ENCODE results near the gene SLC12A3.

The SLC12A3 gene

DNA sequence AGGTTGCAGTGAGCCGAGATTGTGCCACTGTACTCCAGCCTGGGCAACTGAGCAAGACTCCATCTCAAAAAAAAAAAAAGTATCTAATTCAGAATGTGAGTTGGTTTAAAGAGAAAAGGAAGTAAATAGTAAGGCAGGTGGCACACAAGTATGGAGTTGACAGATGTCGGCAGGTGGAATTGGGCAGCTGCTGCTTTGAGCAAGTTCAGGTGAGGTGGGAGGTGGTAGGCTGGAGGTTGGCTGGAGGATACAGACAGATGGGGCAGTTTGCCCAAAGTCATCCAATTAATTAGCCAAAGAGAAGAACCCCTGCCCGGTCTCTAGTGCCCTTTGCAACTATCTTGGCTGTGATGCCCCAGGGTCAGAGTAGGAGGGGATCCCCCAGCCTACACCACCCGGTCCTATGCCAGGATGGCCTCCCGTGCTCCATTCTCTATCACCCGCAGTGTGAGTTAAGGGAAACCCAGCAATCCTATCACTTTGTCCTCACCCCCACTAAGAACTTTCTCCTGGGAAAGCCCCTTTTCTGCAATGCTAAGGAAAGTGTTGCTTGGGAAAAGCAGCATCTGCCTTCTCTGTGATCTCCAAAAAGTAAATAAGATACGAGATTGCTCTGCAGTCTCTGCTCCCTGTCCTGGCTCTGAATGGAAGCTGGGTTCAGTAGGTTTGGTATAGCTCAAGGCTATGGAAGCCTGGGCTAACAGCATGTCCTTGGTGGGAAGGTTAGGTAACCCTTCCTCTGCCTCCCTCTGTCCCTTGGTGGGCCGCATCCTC, 32.2 kb downstream of the SLC12A3 start:
- no peak overlapping the region for H4K8ac ChIP-seq (ENCODE audit: low read depth, low read length)
- no peak overlapping the region for H3K18ac ChIP-seq (ENCODE audit: low read length)
- H3K9ac ChIP-seq (ENCODE audit: low read length) = no peak overlapping the region
- no peak overlapping the region for H2BK15ac ChIP-seq (replicated peaks; ENCODE audit: low read depth)
- no peak overlapping the region for H3K4ac ChIP-seq (ENCODE audit: low read depth, low read length)
- H3K56ac ChIP-seq (ENCODE audit: low read length) = no peak overlapping the region
- no peak overlapping the region for H3K4me2 ChIP-seq (ENCODE audit: low read length)
- no peak for DNase-seq
- no peak overlapping the region for H4K5ac ChIP-seq (ENCODE audit: low read length)
- no peaks in the 10 kb centered on the region for H3K4me1 ChIP-seq (ENCODE audit: control insufficient read depth, low read depth, low read length)
- H3K27me3 ChIP-seq (ENCODE audit: insufficient read depth, low read length, poor library complexity) = no peaks in the 10 kb centered on the region
- no peak overlapping the region for H3K23ac ChIP-seq (ENCODE audit: low read length)
- no peaks in the 10 kb centered on the region for H3K79me1 ChIP-seq (ENCODE audit: low read length)
- no peak overlapping the region for H3K27ac ChIP-seq (ENCODE audit: low read depth, low read length)
- no peak overlapping the region for H3K4me3 ChIP-seq (ENCODE audit: low read length)
- H2BK5ac ChIP-seq (ENCODE audit: low read length) = no peak overlapping the region
- WGBS (ENCODE audit: extremely low coverage, insufficient coverage, low lambda C conversion rate) = no CpG with 5 or more reads among the region's 8 CpGs
- no peak overlapping the region for H2BK120ac ChIP-seq (ENCODE audit: low read depth, low read length)
- no peaks in the 10 kb centered on the region for H3K36me3 ChIP-seq (ENCODE audit: control insufficient read depth, insufficient read depth, low read length)
- no peaks in the 10 kb centered on the region for H3K79me2 ChIP-seq (ENCODE audit: control insufficient read depth, insufficient read depth, low read length)
- no peak overlapping the region for H2AK5ac ChIP-seq (ENCODE audit: low read length)

GRCh38 chr16:56898847-56899246, 33.8 kb downstream of the SLC12A3 start:
- Histone ChIP-seq H4K8ac (ENCODE audit: low read depth, low read length) (no peak overlapping the region), H3K9ac (ENCODE audit: low read length) (no peak overlapping the region), H2BK120ac (ENCODE audit: low read depth, low read length) (no peak overlapping the region), H4K5ac (ENCODE audit: low read length) (no peak overlapping the region), H3K36me3 (ENCODE audit: control insufficient read depth, insufficient read depth, low read length) (no peaks in the 10 kb centered on the region), H3K56ac (ENCODE audit: low read length) (no peak overlapping the region), H2BK5ac (ENCODE audit: low read length) (no peak overlapping the region), H3K4me2 (ENCODE audit: low read length) (no peak overlapping the region), H3K18ac (ENCODE audit: low read length) (no peak overlapping the region), H3K23ac (ENCODE audit: low read length) (no peak overlapping the region), H3K4ac (ENCODE audit: low read depth, low read length) (no peak overlapping the region), H3K27me3 (ENCODE audit: insufficient read depth, low read length, poor library complexity) (no peaks in the 10 kb centered on the region), H2BK15ac (replicated peaks; ENCODE audit: low read depth) (no peak overlapping the region), H3K79me1 (ENCODE audit: low read length) (no peaks in the 10 kb centered on the region), H3K4me3 (ENCODE audit: low read length) (no peak overlapping the region), H2AK5ac (ENCODE audit: low read length) (no peak overlapping the region), H3K4me1 (ENCODE audit: control insufficient read depth, low read depth, low read length) (no peaks in the 10 kb centered on the region), H3K27ac (ENCODE audit: low read depth, low read length) (no peak overlapping the region), H3K79me2 (ENCODE audit: control insufficient read depth, insufficient read depth, low read length) (no peaks in the 10 kb centered on the region)
- DNase-seq = no peak
- WGBS (ENCODE audit: extremely low coverage, insufficient coverage, low lambda C conversion rate) = no CpG with 5 or more reads among the region's 8 CpGs

DNA sequence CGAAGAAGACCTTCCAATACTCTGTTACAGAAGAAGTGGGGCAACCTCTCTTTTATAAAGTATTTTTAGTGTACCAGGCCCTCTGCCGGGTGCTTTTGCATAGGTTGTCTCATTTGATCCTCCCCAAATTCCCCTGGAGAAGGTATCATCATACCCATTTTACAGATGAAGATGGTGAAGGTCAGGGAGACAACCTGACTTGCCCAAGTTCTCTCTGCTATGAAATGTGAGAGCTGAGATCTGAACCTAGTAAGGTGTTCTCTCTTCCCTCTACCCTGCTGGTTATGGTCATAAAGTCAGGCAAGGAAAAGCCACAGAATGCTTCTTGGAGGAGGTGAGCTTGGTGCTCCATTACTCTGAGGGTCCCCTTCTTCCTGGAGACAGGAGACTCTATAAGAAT, 38.9 kb downstream of the SLC12A3 start:
- Histone ChIP-seq H2BK15ac (replicated peaks; ENCODE audit: low read depth) (no peak overlapping the region), H3K27ac (ENCODE audit: low read depth, low read length) (no peak overlapping the region), H3K9ac (ENCODE audit: low read length) (no peak overlapping the region), H3K56ac (ENCODE audit: low read length) (no peak overlapping the region), H3K4me1 (ENCODE audit: control insufficient read depth, low read depth, low read length) (no peaks in the 10 kb centered on the region), H3K36me3 (ENCODE audit: control insufficient read depth, insufficient read depth, low read length) (no peaks in the 10 kb centered on the region), H2BK120ac (ENCODE audit: low read depth, low read length) (no peak overlapping the region), H2AK5ac (ENCODE audit: low read length) (no peak overlapping the region), H3K4me2 (ENCODE audit: low read length) (no peak overlapping the region), H3K4ac (ENCODE audit: low read depth, low read length) (no peak overlapping the region), H3K79me2 (ENCODE audit: control insufficient read depth, insufficient read depth, low read length) (no peaks in the 10 kb centered on the region), H3K4me3 (ENCODE audit: low read length) (no peak overlapping the region), H4K8ac (ENCODE audit: low read depth, low read length) (no peak overlapping the region), H4K5ac (ENCODE audit: low read length) (no peak overlapping the region), H3K18ac (ENCODE audit: low read length) (no peak overlapping the region), H3K79me1 (ENCODE audit: low read length) (no peaks in the 10 kb centered on the region), H3K23ac (ENCODE audit: low read length) (no peak overlapping the region), H3K27me3 (ENCODE audit: insufficient read depth, low read length, poor library complexity) (no peaks in the 10 kb centered on the region), H2BK5ac (ENCODE audit: low read length) (no peak overlapping the region)
- no CpG with 5 or more reads among the region's 2 CpGs for WGBS (ENCODE audit: extremely low coverage, insufficient coverage, low lambda C conversion rate)
- no peak for DNase-seq

DNA sequence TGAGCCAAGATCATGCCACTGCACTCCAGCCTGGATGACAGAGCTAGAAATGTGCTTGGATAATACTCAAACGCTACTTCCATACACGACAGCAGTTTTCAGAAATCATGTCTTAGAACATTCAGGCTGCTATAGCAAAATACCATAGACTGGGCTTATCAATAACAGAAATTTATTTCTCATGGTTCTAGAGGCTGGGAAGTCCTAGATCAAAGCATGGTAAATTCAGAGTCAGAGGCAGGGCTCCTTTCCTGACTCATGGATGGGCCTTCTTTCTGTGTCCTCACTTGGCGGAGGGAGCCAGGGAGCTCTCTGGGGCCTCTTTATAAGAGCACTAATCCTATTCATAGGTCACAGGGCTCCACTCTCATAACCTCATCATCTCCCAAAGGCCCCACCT, 42.4 kb downstream of the SLC12A3 start:
- H3K18ac ChIP-seq (ENCODE audit: low read length) = no peak overlapping the region
- DNase-seq = no peak
- no peak overlapping the region for H3K23ac ChIP-seq (ENCODE audit: low read length)
- no peak overlapping the region for H3K4ac ChIP-seq (ENCODE audit: low read depth, low read length)
- no peaks in the 10 kb centered on the region for H3K79me2 ChIP-seq (ENCODE audit: control insufficient read depth, insufficient read depth, low read length)
- H3K9ac ChIP-seq (ENCODE audit: low read length) = no peak overlapping the region
- H3K36me3 ChIP-seq (ENCODE audit: control insufficient read depth, insufficient read depth, low read length) = no peaks in the 10 kb centered on the region
- H2AK5ac ChIP-seq (ENCODE audit: low read length) = no peak overlapping the region
- H3K56ac ChIP-seq (ENCODE audit: low read length) = no peak overlapping the region
- H3K27ac ChIP-seq (ENCODE audit: low read depth, low read length) = no peak overlapping the region
- H4K8ac ChIP-seq (ENCODE audit: low read depth, low read length) = no peak overlapping the region
- H3K4me1 ChIP-seq (ENCODE audit: control insufficient read depth, low read depth, low read length) = peaks cover 1% of the 10 kb centered on the region
- H2BK5ac ChIP-seq (ENCODE audit: low read length) = no peak overlapping the region
- WGBS (ENCODE audit: extremely low coverage, insufficient coverage, low lambda C conversion rate) = no CpG with 5 or more reads among the region's 3 CpGs
- H2BK15ac ChIP-seq (replicated peaks; ENCODE audit: low read depth) = no peak overlapping the region
- no peak overlapping the region for H2BK120ac ChIP-seq (ENCODE audit: low read depth, low read length)
- H4K5ac ChIP-seq (ENCODE audit: low read length) = no peak overlapping the region
- H3K4me3 ChIP-seq (ENCODE audit: low read length) = no peak overlapping the region
- no peaks in the 10 kb centered on the region for H3K27me3 ChIP-seq (ENCODE audit: insufficient read depth, low read length, poor library complexity)
- no peak overlapping the region for H3K4me2 ChIP-seq (ENCODE audit: low read length)
- H3K79me1 ChIP-seq (ENCODE audit: low read length) = no peaks in the 10 kb centered on the region

- Histone ChIP-seq H3K4me1 (ENCODE audit: control insufficient read depth, low read depth, low read length) (peaks cover 1% of the 10 kb centered on the region), H3K4me2 (ENCODE audit: low read length) (no peak overlapping the region), H2BK120ac (ENCODE audit: low read depth, low read length) (no peak overlapping the region), H3K4me3 (ENCODE audit: low read length) (no peak overlapping the region), H2AK5ac (ENCODE audit: low read length) (no peak overlapping the region), H2BK15ac (replicated peaks; ENCODE audit: low read depth) (no peak overlapping the region), H4K8ac (ENCODE audit: low read depth, low read length) (no peak overlapping the region), H3K56ac (ENCODE audit: low read length) (no peak overlapping the region), H3K36me3 (ENCODE audit: control insufficient read depth, insufficient read depth, low read length) (no peaks in the 10 kb centered on the region), H3K79me2 (ENCODE audit: control insufficient read depth, insufficient read depth, low read length) (no peaks in the 10 kb centered on the region), H3K27ac (ENCODE audit: low read depth, low read length) (no peak overlapping the region), H3K18ac (ENCODE audit: low read length) (no peak overlapping the region), H4K5ac (ENCODE audit: low read length) (no peak overlapping the region), H3K4ac (ENCODE audit: low read depth, low read length) (no peak overlapping the region), H3K9ac (ENCODE audit: low read length) (no peak overlapping the region), H3K27me3 (ENCODE audit: insufficient read depth, low read length, poor library complexity) (no peaks in the 10 kb centered on the region), H3K23ac (ENCODE audit: low read length) (no peak overlapping the region), H3K79me1 (ENCODE audit: low read length) (no peaks in the 10 kb centered on the region), H2BK5ac (ENCODE audit: low read length) (no peak overlapping the region)
- no CpG with 5 or more reads among the region's 7 CpGs for WGBS (ENCODE audit: extremely low coverage, insufficient coverage, low lambda C conversion rate)
- DNase-seq = no peak
These were observed 44.5 kb downstream of the SLC12A3 start for GRCh38 chr16:56909527-56909979.

GRCh38 chr16:56910112-56910511, 45.1 kb downstream of the SLC12A3 start:
- no peaks in the 10 kb centered on the region for H3K79me1 ChIP-seq (ENCODE audit: low read length)
- H4K8ac ChIP-seq (ENCODE audit: low read depth, low read length) = no peak overlapping the region
- no peak overlapping the region for H2BK5ac ChIP-seq (ENCODE audit: low read length)
- H3K4me3 ChIP-seq (ENCODE audit: low read length) = no peak overlapping the region
- H2BK120ac ChIP-seq (ENCODE audit: low read depth, low read length) = no peak overlapping the region
- H3K18ac ChIP-seq (ENCODE audit: low read length) = no peak overlapping the region
- H4K5ac ChIP-seq (ENCODE audit: low read length) = no peak overlapping the region
- no peak for DNase-seq
- no peak overlapping the region for H3K56ac ChIP-seq (ENCODE audit: low read length)
- no peak overlapping the region for H3K4ac ChIP-seq (ENCODE audit: low read depth, low read length)
- peaks cover 1% of the 10 kb centered on the region for H3K4me1 ChIP-seq (ENCODE audit: control insufficient read depth, low read depth, low read length)
- H3K27me3 ChIP-seq (ENCODE audit: insufficient read depth, low read length, poor library complexity) = no peaks in the 10 kb centered on the region
- H3K23ac ChIP-seq (ENCODE audit: low read length) = no peak overlapping the region
- no peak overlapping the region for H3K9ac ChIP-seq (ENCODE audit: low read length)
- no peak overlapping the region for H2AK5ac ChIP-seq (ENCODE audit: low read length)
- no CpG with 5 or more reads among the region's 5 CpGs for WGBS (ENCODE audit: extremely low coverage, insufficient coverage, low lambda C conversion rate)
- no peaks in the 10 kb centered on the region for H3K36me3 ChIP-seq (ENCODE audit: control insufficient read depth, insufficient read depth, low read length)
- H3K27ac ChIP-seq (ENCODE audit: low read depth, low read length) = no peak overlapping the region
- no peak overlapping the region for H3K4me2 ChIP-seq (ENCODE audit: low read length)
- no peaks in the 10 kb centered on the region for H3K79me2 ChIP-seq (ENCODE audit: control insufficient read depth, insufficient read depth, low read length)
- H2BK15ac ChIP-seq (replicated peaks; ENCODE audit: low read depth) = no peak overlapping the region

Data from mesendoderm (in vitro differentiated cells).